Activated B cell treated with CpG ODN at 0.5 μM for 24 hours (primary cell): ENCODE results near the gene NDFIP1. TPM values are rescaled to one million over a fixed set of nuclear protein-coding genes. Genes with fewer than 3 reads are reported as not detected.

Experiments used
- ATAC-seq: fragments of 200-7000 bp; cut with Tn5 transposase; one replicate; pipeline ENCODE4 v1.10.0; 2021; ENCODE audit warnings: low read depth, mild to moderate bottlenecking, moderate library complexity
- CTCF ChIA-PET: fragments of 350-600 bp; sonication (Branson Sonifier 250); formaldehyde crosslinking; loops from one replicate; lab custom pipeline; 2021; ENCODE audit warnings: antibody characterized with exemption; lab: Charles Lee
- POLR2A ChIA-PET: fragments of 350-600 bp; sonication (Branson Sonifier 250); formaldehyde crosslinking; loops from one replicate; lab custom pipeline; 2021; ENCODE audit warnings: antibody characterized with exemption; lab: Charles Lee
- DNase-seq: peaks from one replicate; pipeline ENCODE4 v3.0.0; 2022
- H3K27ac Mint-ChIP-seq: one replicate; pipeline ENCODE4 v1.8.0; 2020; ENCODE audit warnings: mixed read lengths
- H3K27me3 Mint-ChIP-seq: one replicate; pipeline ENCODE4 v1.8.0; 2021; ENCODE audit warnings: mixed read lengths
- H3K36me3 Mint-ChIP-seq: one replicate; pipeline ENCODE4 v1.8.0; 2021; ENCODE audit warnings: low read depth, mixed read lengths
- H3K4me1 Mint-ChIP-seq: one replicate; pipeline ENCODE4 v1.8.0; 2021; ENCODE audit warnings: mixed read lengths
- H3K4me3 Mint-ChIP-seq: one replicate; pipeline ENCODE4 v1.8.0; 2020; ENCODE audit warnings: mild to moderate bottlenecking, mixed read lengths
- H3K9me3 Mint-ChIP-seq: one replicate; pipeline ENCODE4 v1.8.0; 2020; ENCODE audit warnings: mixed read lengths
- CTCF ChIP-seq: fragments of 200-600 bp; IDR thresholded peaks from one replicate; pipeline ENCODE4 v1.8.0; 2022; ENCODE audit warnings: antibody characterized with exemption, mild to moderate bottlenecking
- intact Hi-C: fragments of 100-400 bp; cut with micrococcal nuclease; formaldehyde crosslinking; loops from one replicate; pipeline ENCODE4 v1.15.1; 2024
- total RNA-seq: library from RNA; stranded (reverse); gene quantifications from 2 replicates; pipeline ENCODE4 v1.2.3, GENCODE V29; 2022

The NDFIP1 gene
- total RNA-seq, 1 donor from 2014 or later, result 24.2 TPM

GRCh38 chr5:142171270-142171669 lies 62.7 kb downstream of the NDFIP1 start:
- Mint-ChIP-seq H3K4me3 (no peak overlapping the region), H3K4me1 (no peaks in the 10 kb centered on the region), H3K27me3 (peaks cover 22% of the 10 kb centered on the region), H3K36me3 (no peaks in the 10 kb centered on the region), H3K27ac (no peak overlapping the region), H3K9me3 (no peaks in the 10 kb centered on the region)
- ChIA-PET CTCF (no interaction called here), POLR2A (no interaction called here)
- no peak for DNase-seq
- no peak for TF ChIP-seq CTCF
- ATAC-seq, result no peak
- intact Hi-C loops, result no loop called here

DNA sequence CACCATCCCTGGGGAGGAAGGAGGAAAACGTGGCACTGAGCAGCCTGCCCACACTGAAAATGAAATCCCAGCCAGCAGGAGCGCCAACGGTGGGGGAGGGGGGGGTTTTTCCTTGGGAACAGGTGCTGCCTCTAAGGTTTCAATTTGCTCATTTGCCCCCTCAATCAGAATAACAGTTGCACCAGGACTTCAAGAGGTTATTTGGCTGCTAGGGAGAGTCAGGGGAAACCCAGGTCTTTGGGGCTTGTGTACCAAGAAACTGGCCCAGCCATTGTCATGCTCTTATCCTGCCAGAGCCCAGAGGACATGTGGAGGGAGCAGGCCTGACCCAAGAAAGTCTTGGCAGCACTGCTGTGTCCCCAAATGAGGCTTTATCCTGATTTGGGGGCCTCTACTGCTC lies 66.5 kb downstream of the NDFIP1 start:
- no peak overlapping the region for H3K27ac Mint-ChIP-seq
- H3K36me3 Mint-ChIP-seq, result no peaks in the 10 kb centered on the region
- ChIA-PET CTCF (no interaction called here), POLR2A (no interaction called here)
- TF ChIP-seq CTCF, result no peak
- no peaks in the 10 kb centered on the region for H3K9me3 Mint-ChIP-seq
- peaks cover 13% of the 10 kb centered on the region for H3K27me3 Mint-ChIP-seq
- no peak overlapping the region for H3K4me3 Mint-ChIP-seq
- H3K4me1 Mint-ChIP-seq, result no peaks in the 10 kb centered on the region
- no peak for DNase-seq
- intact Hi-C loops, result no loop called here
- ATAC-seq, result no peak

- Mint-ChIP-seq H3K4me3 (no peak overlapping the region), H3K27ac (no peak overlapping the region), H3K36me3 (no peaks in the 10 kb centered on the region), H3K27me3 (peaks cover 10% of the 10 kb centered on the region), H3K4me1 (no peaks in the 10 kb centered on the region), H3K9me3 (no peaks in the 10 kb centered on the region)
- ATAC-seq, result no peak
- no peak for DNase-seq
- ChIA-PET POLR2A (no interaction called here), CTCF (no interaction called here)
- intact Hi-C loops, result no loop called here
- no peak for TF ChIP-seq CTCF
These were observed 67.0 kb downstream of the NDFIP1 start for GRCh38 chr5:142175461-142176142.

DNA sequence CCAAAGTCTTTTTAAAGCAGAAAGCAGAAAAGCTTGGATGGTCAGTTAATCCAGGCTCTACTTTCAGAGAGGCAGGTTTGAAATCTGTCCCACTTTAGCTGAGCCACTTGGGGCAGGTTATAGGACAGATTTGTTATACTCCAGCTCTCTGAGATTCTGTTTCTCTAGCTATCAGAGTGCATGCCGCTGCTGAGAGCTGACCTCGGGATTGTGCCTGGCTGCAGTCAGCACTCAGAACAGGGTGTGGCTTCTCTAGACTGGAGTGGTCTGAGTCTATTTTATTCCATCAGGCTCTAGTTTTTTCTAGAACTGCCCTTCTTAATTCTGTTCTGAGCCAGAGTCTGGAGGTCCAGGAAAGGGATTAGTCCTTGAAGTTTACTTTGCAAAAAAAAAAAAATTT lies 67.7 kb downstream of the NDFIP1 start:
- CTCF ChIA-PET, result no interaction called here
- POLR2A ChIA-PET, result no interaction called here
- Mint-ChIP-seq H3K9me3 (no peaks in the 10 kb centered on the region), H3K4me3 (no peak overlapping the region), H3K27me3 (peaks cover 10% of the 10 kb centered on the region), H3K27ac (no peak overlapping the region), H3K4me1 (no peaks in the 10 kb centered on the region), H3K36me3 (no peaks in the 10 kb centered on the region)
- no peak for TF ChIP-seq CTCF
- intact Hi-C loops, result no loop called here
- no peak for ATAC-seq
- DNase-seq, result no peak

DNA sequence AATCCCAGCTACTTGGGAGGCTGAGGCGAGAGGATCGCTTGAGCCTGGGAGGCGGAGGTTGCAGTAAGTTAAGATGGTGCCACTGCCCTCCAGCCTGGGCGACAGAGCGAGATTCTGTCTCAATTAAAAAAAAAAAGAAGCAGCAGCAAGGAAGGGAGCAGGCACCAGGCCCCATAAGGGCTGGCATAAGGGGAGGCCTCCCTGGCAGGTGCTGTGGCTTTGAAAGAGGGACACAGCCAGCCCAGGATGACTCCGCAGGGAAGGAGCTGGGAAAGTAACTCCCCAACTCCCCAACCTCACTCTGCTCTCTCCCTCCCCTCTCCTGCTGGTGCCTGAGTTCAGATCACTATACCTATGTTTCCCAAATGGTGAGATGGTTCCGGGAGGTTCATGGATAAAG lies 70.1 kb downstream of the NDFIP1 start:
- H3K4me3 Mint-ChIP-seq, result no peak overlapping the region
- DNase-seq (no peak), ATAC-seq (no peak)
- H3K27me3 Mint-ChIP-seq, result peaks cover 4% of the 10 kb centered on the region
- no peak for TF ChIP-seq CTCF
- no peaks in the 10 kb centered on the region for H3K4me1 Mint-ChIP-seq
- ChIA-PET POLR2A (no interaction called here), CTCF (no interaction called here)
- no peaks in the 10 kb centered on the region for H3K9me3 Mint-ChIP-seq
- H3K36me3 Mint-ChIP-seq, result no peaks in the 10 kb centered on the region
- no peak overlapping the region for H3K27ac Mint-ChIP-seq
- intact Hi-C loops, result no loop called here
